HG03135 (cell line): ENCODE measurements around the gene CMTM7.
A peak's percentile ranks its signal among the peaks of the same experiment; 100 is the strongest.

Source experiments
- ATAC-seq: cut with Tn5 transposase; IDR thresholded peaks from one replicate; pipeline ENCODE4 v1.9.1; 2021; ENCODE audit warnings: mild to moderate bottlenecking, moderate library complexity; ENCODE audit not compliant: unreplicated experiment

Gene CMTM7

GRCh38 chr3:32391643-32392535 is at the start of gene CMTM7:
Gene CMTM7 (plus strand): TSS chr3:32391853. CDS start chr3:32391907, 54 bp downstream.
- peak; percentile 56 for ATAC-seq

- no peak for ATAC-seq
These were observed 44.1 kb upstream of the CMTM7 start for GRCh38 chr3:32347343-32348125.

- no peak for ATAC-seq
These were observed 42.5 kb upstream of the CMTM7 start for GRCh38 chr3:32349184-32349583.

- ATAC-seq, result no peak
These were observed 39.1 kb upstream of the CMTM7 start for GRCh38 chr3:32352563-32352962.

- no peak for ATAC-seq
These were observed 38.3 kb upstream of the CMTM7 start for GRCh38 chr3:32353351-32353750.

- ATAC-seq, result no peak
These were observed 37.3 kb upstream of the CMTM7 start for GRCh38 chr3:32354362-32354778.

GRCh38 chr3:32355751-32356291 is 35.8 kb upstream of the CMTM7 start:
- no peak for ATAC-seq

- no peak for ATAC-seq
These were observed 31.7 kb upstream of the CMTM7 start for GRCh38 chr3:32359766-32360492.

- no peak for ATAC-seq
These were observed 31.2 kb upstream of the CMTM7 start for GRCh38 chr3:32360493-32360827.

GRCh38 chr3:32366638-32367397 is 24.8 kb upstream of the CMTM7 start:
- ATAC-seq, result no peak

GRCh38 chr3:32367442-32367841 is 24.2 kb upstream of the CMTM7 start:
- ATAC-seq, result no peak

- no peak for ATAC-seq
These were observed 20.0 kb upstream of the CMTM7 start for GRCh38 chr3:32371461-32372212.

GRCh38 chr3:32372213-32372490 is 19.5 kb upstream of the CMTM7 start:
- ATAC-seq, result no peak

GRCh38 chr3:32373276-32373675 is 18.4 kb upstream of the CMTM7 start:
- ATAC-seq, result no peak

GRCh38 chr3:32373844-32374243 is 17.8 kb upstream of the CMTM7 start:
- no peak for ATAC-seq

GRCh38 chr3:32374788-32375595 is 16.7 kb upstream of the CMTM7 start:
- peak; percentile 70 for ATAC-seq

- ATAC-seq, result no peak
These were observed 16.1 kb upstream of the CMTM7 start for GRCh38 chr3:32375596-32375930.

- no peak for ATAC-seq
These were observed 15.5 kb upstream of the CMTM7 start for GRCh38 chr3:32376115-32376514.

GRCh38 chr3:32379831-32380500 is 11.7 kb upstream of the CMTM7 start:
- ATAC-seq, result no peak
